NCI-H2107 treated with DMSO at 0.1 percent for 48 hours (cell line): ENCODE measurements around the gene API5.
A peak's percentile ranks its signal among the peaks of the same experiment; 100 is the strongest.
"Not testable (repeated sequence)": the region's sequence is repeated elsewhere in the genome, so short reads cannot be mapped to it uniquely, and the experiment has no call there.

Experiments
- DNase-seq: peaks from one replicate; lab custom pipeline; 2025; ENCODE audit not compliant: unreplicated experiment; lab: John Stamatoyannopoulos, UW

The API5 gene

GRCh38 chr11:43311791-43312607 lies at the start of gene API5:
Gene API5 (plus strand): TSS chr11:43311996. CDS start chr11:43312128, 132 bp downstream.
- DNase-seq: peak; percentile 78

DNA sequence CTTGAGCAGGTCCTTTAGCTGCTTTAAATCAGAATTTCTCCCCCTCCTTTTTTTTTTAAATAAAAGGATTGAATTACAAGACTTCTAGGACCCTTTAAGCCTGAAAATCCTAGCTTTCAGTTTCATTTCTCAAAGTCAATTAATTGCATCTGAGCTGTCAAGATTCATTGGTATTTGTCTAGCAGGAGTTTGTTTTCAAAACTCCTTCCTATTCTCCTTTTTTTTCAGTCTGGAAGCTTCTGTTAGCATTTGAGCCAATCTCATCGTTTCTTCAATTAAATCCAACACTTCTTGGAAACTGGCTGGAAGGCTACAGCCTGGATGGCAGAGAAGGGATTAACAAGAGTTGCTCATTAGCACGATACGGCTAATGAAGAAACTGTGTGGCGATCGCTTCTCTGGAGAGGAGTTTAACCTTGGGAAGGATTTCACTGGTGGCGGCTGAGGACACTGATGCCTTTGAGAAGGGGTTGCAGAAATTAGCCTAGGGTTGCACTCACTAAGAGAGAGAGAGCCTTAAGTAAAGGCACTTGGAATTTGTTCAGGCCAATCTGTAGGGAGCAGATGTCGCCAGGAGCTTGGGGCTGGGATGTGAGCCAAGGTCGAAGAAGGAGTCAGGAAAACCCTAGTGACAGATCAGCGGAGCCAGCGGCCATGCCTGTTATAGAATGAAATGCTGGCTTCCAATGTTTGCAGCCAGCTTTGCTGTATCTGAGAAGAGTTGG lies 43.8 kb upstream of the API5 start:
- DNase-seq: no peak

DNA sequence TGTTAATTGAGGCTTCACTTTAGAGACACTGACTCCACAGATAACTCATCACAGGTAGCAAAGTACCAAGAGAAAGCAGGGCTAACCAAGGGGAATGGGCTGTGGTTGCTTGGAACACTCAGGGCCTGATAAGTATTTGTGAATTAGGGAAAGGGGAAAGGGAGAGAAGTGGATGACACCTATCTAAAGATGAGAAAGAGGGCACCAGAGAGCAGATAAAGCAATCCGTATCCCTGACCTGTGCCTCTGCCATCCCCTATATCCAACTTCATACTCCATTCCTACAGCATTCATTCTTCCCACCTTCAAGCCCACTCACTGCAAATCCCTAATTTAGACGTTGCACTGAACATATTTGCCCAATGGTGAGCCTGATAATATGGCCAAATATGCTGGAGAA lies 43.0 kb upstream of the API5 start:
- no peak for DNase-seq

DNA sequence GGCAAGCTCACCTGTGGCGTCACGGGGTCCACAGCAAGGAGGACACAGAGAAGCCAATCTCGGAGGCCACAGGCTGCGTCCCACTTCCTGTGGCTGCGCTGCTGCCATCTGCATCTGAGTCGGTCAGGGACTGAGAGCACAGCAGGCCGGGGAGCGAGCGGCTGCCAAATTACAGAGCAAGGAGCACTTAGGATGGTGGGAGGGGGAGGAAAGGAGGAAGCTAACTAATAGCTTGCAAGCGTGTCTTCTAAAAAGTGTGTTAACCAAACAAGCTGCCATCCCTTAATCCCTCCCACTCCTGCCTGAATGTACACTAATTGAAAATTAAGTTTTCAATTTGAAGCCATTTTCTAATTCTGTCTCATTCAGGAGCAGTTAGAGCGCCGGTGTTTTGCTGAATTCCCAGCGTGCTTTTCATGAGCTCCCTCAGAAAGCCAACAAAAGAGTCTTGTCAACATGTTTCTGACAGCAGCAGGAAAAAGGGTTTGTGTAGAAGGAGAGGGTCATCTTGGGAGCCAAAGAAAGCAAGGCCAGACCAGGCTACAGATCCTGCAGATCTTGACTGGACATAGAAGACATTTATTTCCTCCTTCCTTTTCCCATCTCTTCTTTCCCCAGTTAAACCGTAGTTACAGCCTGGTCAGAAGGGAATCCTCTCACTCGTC lies 42.4 kb upstream of the API5 start:
- DNase-seq: no peak

GRCh38 chr11:43270468-43270867 lies 41.3 kb upstream of the API5 start:
- DNase-seq: no peak

- peak; percentile 5 for DNase-seq
Measured at GRCh38 chr11:43278193-43278956, 33.4 kb upstream of the API5 start.

GRCh38 chr11:43282607-43283440 lies 29.0 kb upstream of the API5 start:
- DNase-seq: no peak

DNA sequence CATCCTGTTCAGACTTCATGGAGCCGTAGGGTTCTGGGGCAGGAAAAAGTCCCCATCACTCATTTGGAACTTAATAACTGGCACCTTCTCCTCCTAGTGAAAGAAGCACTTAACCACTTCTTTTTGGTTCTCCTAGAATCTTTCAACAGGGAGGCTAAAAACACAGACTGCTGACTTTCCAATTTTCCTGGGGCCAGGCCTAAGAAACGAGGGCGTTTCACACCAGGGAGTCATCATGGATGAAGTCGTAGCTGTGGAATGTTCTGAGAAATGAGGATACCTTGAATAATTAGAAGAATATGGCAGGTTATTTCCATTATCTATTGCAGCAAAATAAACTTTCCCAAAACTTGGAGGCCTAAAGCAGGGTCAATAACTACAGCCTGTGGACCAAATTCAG lies 26.0 kb upstream of the API5 start:
- no peak for DNase-seq

- DNase-seq: no peak
Measured at GRCh38 chr11:43289368-43289767, 22.4 kb upstream of the API5 start.

DNA sequence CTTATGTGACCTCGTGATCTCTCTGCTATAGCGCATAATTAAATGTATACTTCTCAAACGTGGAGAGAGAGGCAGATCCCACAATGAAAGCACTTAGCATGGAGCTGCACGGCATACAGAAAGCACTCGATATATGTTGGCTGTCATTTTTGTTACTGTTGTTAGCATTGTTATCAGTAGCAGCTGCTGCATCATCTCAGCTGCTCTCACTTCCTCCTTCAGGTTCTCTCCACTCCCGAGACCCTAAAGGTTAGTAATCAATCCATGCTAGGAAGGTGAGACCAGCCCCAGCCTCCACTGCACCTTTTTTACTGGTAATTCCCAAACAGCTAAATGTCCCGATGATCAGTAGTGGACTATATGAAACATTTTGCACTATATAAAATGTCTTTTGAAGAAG lies 13.4 kb upstream of the API5 start:
- DNase-seq: no peak

- no peak for DNase-seq
Measured at GRCh38 chr11:43315966-43316365, 4.2 kb downstream of the API5 start.

DNA sequence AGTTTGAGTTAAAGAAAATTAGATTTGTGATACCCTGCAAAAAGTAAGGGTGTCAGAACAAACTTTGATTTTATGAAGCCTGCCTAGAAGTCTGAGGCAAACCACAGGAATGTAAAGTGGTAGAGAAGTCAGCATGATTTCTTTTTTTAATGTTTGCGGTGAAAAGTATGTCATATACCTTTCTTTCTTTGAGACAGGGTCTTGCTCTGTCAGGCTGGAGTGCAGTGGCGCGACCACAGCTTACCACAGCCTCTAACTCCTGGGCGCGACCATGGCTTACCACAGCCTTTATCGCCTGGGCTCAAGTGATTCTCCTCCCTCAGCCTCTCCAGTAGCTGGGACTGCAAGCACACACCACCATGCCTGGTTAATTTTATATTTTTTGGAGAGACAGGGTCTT lies 4.7 kb downstream of the API5 start:
- no peak for DNase-seq

DNA sequence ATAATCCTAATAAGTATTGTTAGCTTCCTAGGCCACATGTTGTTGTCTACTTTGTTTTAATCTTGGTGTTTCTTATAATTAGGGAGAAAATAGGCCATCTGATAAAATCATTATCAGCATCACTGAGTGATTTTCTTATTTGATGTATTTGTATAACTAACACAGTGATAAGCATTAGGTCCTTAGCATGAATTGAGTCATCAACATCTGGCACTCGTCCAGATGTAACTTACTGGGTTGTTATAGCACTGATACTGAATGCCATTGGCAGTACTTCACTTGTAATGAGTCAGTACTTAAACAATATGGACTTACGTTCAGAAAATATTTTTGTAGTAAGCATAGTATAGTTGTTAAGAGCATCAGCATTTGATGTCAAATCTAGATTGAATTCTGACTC lies 16.2 kb downstream of the API5 start:
- DNase-seq: no peak

- no peak for DNase-seq
Measured at GRCh38 chr11:43328482-43328881, 16.7 kb downstream of the API5 start.

DNA sequence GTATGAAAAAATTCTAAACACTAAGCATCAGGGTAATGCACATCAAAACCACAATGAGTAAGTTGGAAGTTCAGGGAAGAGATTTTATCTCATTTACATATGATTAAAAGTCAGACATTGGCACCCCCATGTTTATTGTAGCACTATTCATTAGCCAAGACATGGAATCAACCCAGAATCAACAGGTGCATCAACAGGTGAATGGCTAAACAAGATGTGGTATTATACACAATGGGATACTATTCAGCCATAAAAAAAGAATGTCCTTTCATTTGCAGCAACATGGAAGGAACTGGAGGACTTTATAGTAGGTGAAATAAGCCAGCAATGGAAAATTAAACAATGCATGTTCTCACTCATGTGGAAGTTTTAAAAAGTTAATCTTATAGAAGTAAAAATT lies 29.4 kb downstream of the API5 start:
- no peak for DNase-seq

DNA sequence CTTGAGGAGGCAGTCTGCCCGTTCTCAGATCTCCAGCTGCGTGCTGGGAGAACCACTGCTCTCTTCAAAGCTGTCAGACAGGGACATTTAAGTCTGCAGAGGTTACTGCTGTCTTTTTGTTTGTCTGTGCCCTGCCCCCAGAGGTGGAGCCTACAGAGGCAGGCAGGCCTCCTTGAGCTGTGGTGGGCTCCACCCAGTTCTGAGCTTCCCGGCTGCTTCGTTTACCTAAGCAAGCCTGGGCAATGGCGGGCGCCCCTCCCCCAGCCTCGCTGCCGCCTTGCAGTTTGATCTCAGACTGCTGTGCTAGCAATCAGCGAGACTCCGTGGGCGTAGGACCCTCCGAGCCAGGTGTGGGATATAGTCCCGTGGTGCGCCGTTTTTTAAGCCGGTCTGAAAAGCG lies 39.6 kb downstream of the API5 start:
- DNase-seq: not testable (repeated sequence)

DNA sequence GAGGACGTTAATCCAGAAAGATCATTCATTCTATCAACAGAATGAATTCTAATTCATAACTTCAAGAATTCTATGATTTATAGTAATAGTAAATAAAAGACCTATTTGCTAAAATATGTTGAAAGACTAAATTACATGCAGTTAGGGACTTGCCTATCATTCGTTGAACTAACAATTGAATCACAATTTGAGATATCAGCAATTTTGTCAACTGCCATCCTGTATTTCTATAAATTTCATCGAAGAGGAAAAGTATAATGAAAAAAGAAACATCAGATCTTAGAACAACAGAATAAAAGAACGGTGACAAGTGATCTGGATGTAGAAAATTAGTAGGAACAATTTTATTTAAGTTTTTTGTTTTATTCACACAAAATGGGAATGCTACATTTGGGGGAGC lies 42.5 kb downstream of the API5 start:
- no peak for DNase-seq

DNA sequence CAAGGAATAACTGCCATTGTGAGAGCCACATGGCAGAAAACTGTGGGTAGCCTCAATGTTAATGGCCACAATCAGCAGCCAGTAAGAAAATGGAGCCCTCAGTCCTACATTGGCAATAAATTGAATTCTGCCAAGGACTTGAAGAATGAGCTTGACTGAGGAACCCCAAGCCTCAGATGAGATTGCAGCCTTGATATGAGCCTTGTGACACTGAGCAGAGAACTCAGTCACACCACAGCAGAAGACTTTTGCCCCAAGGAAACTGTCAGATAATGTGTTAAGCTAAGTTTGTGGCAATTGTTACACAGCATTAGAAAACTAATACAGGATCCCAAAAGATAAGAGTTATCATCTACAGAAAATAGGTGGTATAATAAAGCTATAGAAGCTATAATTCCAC lies 44.5 kb downstream of the API5 start:
- DNase-seq: no peak

DNA sequence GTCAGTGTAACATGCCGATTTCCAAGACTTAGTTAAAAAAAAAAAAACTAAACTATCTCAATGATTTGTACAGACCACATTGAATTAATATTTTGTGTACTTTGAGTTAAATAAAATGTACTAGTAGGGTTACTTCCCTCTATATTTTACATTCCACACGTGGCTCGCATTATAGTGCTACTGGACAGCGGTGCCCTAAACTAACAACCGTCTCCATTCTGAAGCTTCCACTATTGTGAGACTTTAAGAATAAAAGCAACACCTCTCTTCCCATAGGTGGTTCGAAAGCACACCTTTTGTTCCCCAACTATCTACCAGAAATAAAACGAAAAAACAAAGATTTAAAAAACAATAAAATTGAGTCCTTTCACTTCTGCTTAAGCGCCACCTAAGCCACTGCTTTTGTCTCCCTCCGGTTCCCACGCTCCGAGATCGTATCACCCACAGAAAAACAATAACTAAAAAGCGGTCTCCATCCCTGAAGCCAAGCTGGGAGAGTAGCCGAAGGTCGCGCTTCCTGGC lies 46.5 kb downstream of the API5 start:
- peak; percentile 37 for DNase-seq

- DNase-seq: peak; percentile 75
Measured at GRCh38 chr11:43358801-43359421, 47.1 kb downstream of the API5 start, which contains the start of gene TTC17. Gene TTC17 (plus strand): TSS chr11:43358920. CDS start chr11:43358955, 35 bp downstream.
